T-helper 2 cell (primary cell): ENCODE results near the gene NRARP.

Experiments
- DNase-seq, 5 experiments: peaks; one replicate each; pipeline versions ENCODE4 v3.0.0 to v3.0.0-alpha.2; 2012 to 2022

The NRARP gene

GRCh38 chr9:137310189-137311052 lies 8.3 kb upstream of the NRARP start:
- DNase-seq: no peak

- no peak for DNase-seq
Observed at GRCh38 chr9:137309368-137310188, 7.5 kb upstream of the NRARP start.

- no peak for DNase-seq
Observed at GRCh38 chr9:137308057-137308619, 6.1 kb upstream of the NRARP start.

- DNase-seq: no peak
Observed at GRCh38 chr9:137307255-137308056, 5.4 kb upstream of the NRARP start.

- no peak for DNase-seq
Observed at GRCh38 chr9:137306850-137307254, 4.8 kb upstream of the NRARP start.

- DNase-seq: no peak
Observed at GRCh38 chr9:137306066-137306849, 4.2 kb upstream of the NRARP start.

GRCh38 chr9:137305798-137306065 lies 3.7 kb upstream of the NRARP start:
- DNase-seq: no peak

- peak in 3 of 5 experiments; percentile 30 to 80 (median 49) for DNase-seq
Observed at GRCh38 chr9:137305060-137305797, 3.2 kb upstream of the NRARP start.

- DNase-seq: no peak
Observed at GRCh38 chr9:137304383-137305059, 2.5 kb upstream of the NRARP start.

- no peak for DNase-seq
Observed at GRCh38 chr9:137303893-137304382, 1.9 kb upstream of the NRARP start.

- DNase-seq: no peak
Observed at GRCh38 chr9:137303151-137303892, 1.3 kb upstream of the NRARP start.

- no peak for DNase-seq
Observed at GRCh38 chr9:137302449-137303150, 529 bp upstream of the NRARP start.

GRCh38 chr9:137301081-137301947 lies 757 bp downstream of the NRARP start:
- no peak for DNase-seq

- DNase-seq: no peak
Observed at GRCh38 chr9:137300567-137301080, 1.4 kb downstream of the NRARP start.

GRCh38 chr9:137299938-137300337 lies 2.1 kb downstream of the NRARP start:
- no peak for DNase-seq

GRCh38 chr9:137299203-137299565 lies 2.9 kb downstream of the NRARP start:
- no peak for DNase-seq

GRCh38 chr9:137298401-137299202 lies 3.5 kb downstream of the NRARP start:
- DNase-seq: no peak
